Natural killer cell (primary cell): ENCODE data around the gene GALNT5. TPM values are rescaled to one million over a fixed set of nuclear protein-coding genes. Genes with fewer than 3 reads are reported as not detected.

ENCODE experiments used
- ATAC-seq, 3 donors: fragments of 150-1000 bp in 2 of 3; fragments of 200-7000 bp in 1 of 3; cut with Tn5 transposase; 1 replicate in 1 of 3; 2 replicates in 2 of 3; pipeline ENCODE4 v1.10.0; 2021; ENCODE audit warnings: mild to moderate bottlenecking in 2 of 3, moderate library complexity in 2 of 3
- DNase-seq, 2 donors: peaks; one replicate each; pipeline versions ENCODE4 v3.0.0 to v3.0.0-alpha.2; 2013 to 2021; ENCODE audit warnings: mixed read lengths in 1 of 2
- H3K27ac ChIP-seq: one replicate; pipeline ENCODE4 v1.5.1; 2013; ENCODE audit warnings: mild to moderate bottlenecking, low read length
- H3K27me3 ChIP-seq: one replicate; pipeline ENCODE4 v1.6.1; 2013; ENCODE audit warnings: low read length; ENCODE audit not compliant: control insufficient read depth, insufficient read depth
- H3K36me3 ChIP-seq: one replicate; pipeline ENCODE4 v1.6.1; 2013; ENCODE audit warnings: low read length; ENCODE audit not compliant: control insufficient read depth, insufficient read depth
- H3K4me1 ChIP-seq: one replicate; pipeline ENCODE4 v1.6.1; 2013; ENCODE audit warnings: low read length; ENCODE audit not compliant: control insufficient read depth, insufficient read depth
- H3K4me3 ChIP-seq: one replicate; pipeline ENCODE4 v1.5.1; 2013; ENCODE audit warnings: low read length
- H3K9me3 ChIP-seq: one replicate; pipeline ENCODE4 v1.6.1; 2013; ENCODE audit warnings: low read length; ENCODE audit not compliant: control insufficient read depth, insufficient read depth
- H3K27ac Mint-ChIP-seq, 2 donors: one replicate each; pipeline ENCODE4 v1.8.0; 2022; ENCODE audit warnings: mild to moderate bottlenecking in 2 of 2, mixed read lengths in 2 of 2, moderate library complexity in 1 of 2
- H3K27me3 Mint-ChIP-seq, 2 donors: one replicate each; pipeline ENCODE4 v1.8.0; 2022; ENCODE audit warnings: low read depth in 2 of 2, mixed read lengths in 2 of 2
- H3K36me3 Mint-ChIP-seq: one replicate; pipeline ENCODE4 v1.8.0; 2022; ENCODE audit warnings: mixed read lengths
- H3K4me1 Mint-ChIP-seq, 2 donors: one replicate each; pipeline ENCODE4 v1.8.0; 2022; ENCODE audit warnings: mixed read lengths in 2 of 2
- H3K4me3 Mint-ChIP-seq: one replicate; pipeline ENCODE4 v1.8.0; 2022; ENCODE audit warnings: mild to moderate bottlenecking, moderate library complexity, mixed read lengths
- H3K9me3 Mint-ChIP-seq, 2 donors: one replicate each; pipeline ENCODE4 v1.8.0; 2022; ENCODE audit warnings: mixed read lengths in 2 of 2
- CTCF ChIP-seq: fragments of 200-600 bp; IDR thresholded peaks from one replicate; pipeline ENCODE4 v1.8.0; 2022; ENCODE audit warnings: antibody characterized with exemption
- WGBS: methylation state at CpG from one replicate; pipeline ENCODE4 v1.1.7; 2013; ENCODE audit warnings: missing lambda C conversion rate; ENCODE audit not compliant: insufficient coverage; 5-methylcytosine and 5-hydroxymethylcytosine counted together
- intact Hi-C: fragments of 100-400 bp; cut with micrococcal nuclease; formaldehyde crosslinking; loops from one replicate; pipeline ENCODE4 v1.14.2; 2022
- total RNA-seq, 4 donors: library from RNA; stranded (reverse); fragments of 120-200 nt in 1 of 4; gene quantifications; one replicate each; pipeline versions ENCODE4 v1.2.3 to v1.2.4, GENCODE V29; 2013 to 2022

Gene GALNT5
- total RNA-seq, 3 donors from 2014 or later (not counting 1 experiment from before 2014, with no cell fraction given): not detected

- peaks cover 26 to 34% of the 10 kb centered on the region in 2 donors for H3K4me1 Mint-ChIP-seq
- Histone ChIP-seq H3K36me3 (no peaks in the 10 kb centered on the region), H3K4me1 (peaks cover 20% of the 10 kb centered on the region), H3K9me3 (no peaks in the 10 kb centered on the region), H3K27ac (no peak overlapping the region), H3K4me3 (no peak overlapping the region), H3K27me3 (no peaks in the 10 kb centered on the region)
- no peak for DNase-seq
- intact Hi-C loops: loop anchor here (1.0 to 5.0 kb wide), 3 partner anchors 115 to 270 kb away; partner anchors contain the start of gene CYTIP
- no peaks in the 10 kb centered on the region for H3K36me3 Mint-ChIP-seq
- ATAC-seq: peak in 2 of 3 donors; percentile 4 to 14
- no peak overlapping the region for H3K4me3 Mint-ChIP-seq
- H3K9me3 Mint-ChIP-seq: no peaks in the 10 kb centered on the region
- no peaks in the 10 kb centered on the region for H3K27me3 Mint-ChIP-seq
- no peak for TF ChIP-seq CTCF
- WGBS: 100% methylated on average over 2 of the region's 3 CpGs
- H3K27ac Mint-ChIP-seq: peak overlapping the region in 1 of 2 donors; percentile 46
Observed at GRCh38 chr2:157327200-157327599, 69.7 kb downstream of the GALNT5 start.

- H3K27me3 ChIP-seq: no peaks in the 10 kb centered on the region
- Mint-ChIP-seq H3K9me3 (no peaks in the 10 kb centered on the region), H3K36me3 (no peaks in the 10 kb centered on the region), H3K4me3 (peak overlapping the region; percentile 37), H3K4me1 (peaks cover 33 to 41% of the 10 kb centered on the region in 2 donors), H3K27ac (peak overlapping the region in 1 of 2 donors; percentile 46), H3K27me3 (no peaks in the 10 kb centered on the region)
- 40% methylated on average over 8 of the region's 11 CpGs for WGBS
- H3K4me1 ChIP-seq: peaks cover 22% of the 10 kb centered on the region
- no peak overlapping the region for H3K4me3 ChIP-seq
- intact Hi-C loops: loop anchor here (1.0 to 5.0 kb wide), 3 partner anchors 114 to 269 kb away; partner anchors contain the start of gene CYTIP
- peak; percentile 76 to 94 for DNase-seq
- no peaks in the 10 kb centered on the region for H3K9me3 ChIP-seq
- H3K36me3 ChIP-seq: no peaks in the 10 kb centered on the region
- ATAC-seq: peak; percentile 93 to 98 (median 95)
- H3K27ac ChIP-seq: no peak overlapping the region
- peak; percentile 93 for TF ChIP-seq CTCF
Observed at GRCh38 chr2:157327621-157328500, 70.4 kb downstream of the GALNT5 start.

- no peaks in the 10 kb centered on the region for H3K9me3 Mint-ChIP-seq
- H3K9me3 ChIP-seq: no peaks in the 10 kb centered on the region
- ATAC-seq (no peak), DNase-seq (no peak)
- intact Hi-C loops: loop anchor here (5.0 kb wide), 1 partner anchor 113 kb away; the partner anchor contains the start of gene CYTIP
- H3K27ac ChIP-seq: no peak overlapping the region
- no peaks in the 10 kb centered on the region for H3K36me3 ChIP-seq
- H3K27me3 ChIP-seq: no peaks in the 10 kb centered on the region
- H3K27me3 Mint-ChIP-seq: no peaks in the 10 kb centered on the region
- H3K4me3 ChIP-seq: no peak overlapping the region
- peaks cover 22% of the 10 kb centered on the region for H3K4me1 ChIP-seq
- no peaks in the 10 kb centered on the region for H3K36me3 Mint-ChIP-seq
- peaks cover 39 to 57% of the 10 kb centered on the region in 2 donors for H3K4me1 Mint-ChIP-seq
- 98% methylated on average over 9 of the region's 9 CpGs for WGBS
- H3K4me3 Mint-ChIP-seq: no peak overlapping the region
- H3K27ac Mint-ChIP-seq: peak overlapping the region; percentile 9 to 86
- TF ChIP-seq CTCF: no peak
Observed at GRCh38 chr2:157329524-157329923, 72.0 kb downstream of the GALNT5 start.
